DMS 273 treated with DMSO at 0.1 percent for 48 hours (cell line): ENCODE results near the gene POLE2.
"Not testable (repeated sequence)": the region's sequence is repeated elsewhere in the genome, so short reads cannot be mapped to it uniquely, and the experiment has no call there.

Experiments used
- DNase-seq: peaks from one replicate; lab custom pipeline; 2025; lab: John Stamatoyannopoulos, UW

The POLE2 gene

DNA sequence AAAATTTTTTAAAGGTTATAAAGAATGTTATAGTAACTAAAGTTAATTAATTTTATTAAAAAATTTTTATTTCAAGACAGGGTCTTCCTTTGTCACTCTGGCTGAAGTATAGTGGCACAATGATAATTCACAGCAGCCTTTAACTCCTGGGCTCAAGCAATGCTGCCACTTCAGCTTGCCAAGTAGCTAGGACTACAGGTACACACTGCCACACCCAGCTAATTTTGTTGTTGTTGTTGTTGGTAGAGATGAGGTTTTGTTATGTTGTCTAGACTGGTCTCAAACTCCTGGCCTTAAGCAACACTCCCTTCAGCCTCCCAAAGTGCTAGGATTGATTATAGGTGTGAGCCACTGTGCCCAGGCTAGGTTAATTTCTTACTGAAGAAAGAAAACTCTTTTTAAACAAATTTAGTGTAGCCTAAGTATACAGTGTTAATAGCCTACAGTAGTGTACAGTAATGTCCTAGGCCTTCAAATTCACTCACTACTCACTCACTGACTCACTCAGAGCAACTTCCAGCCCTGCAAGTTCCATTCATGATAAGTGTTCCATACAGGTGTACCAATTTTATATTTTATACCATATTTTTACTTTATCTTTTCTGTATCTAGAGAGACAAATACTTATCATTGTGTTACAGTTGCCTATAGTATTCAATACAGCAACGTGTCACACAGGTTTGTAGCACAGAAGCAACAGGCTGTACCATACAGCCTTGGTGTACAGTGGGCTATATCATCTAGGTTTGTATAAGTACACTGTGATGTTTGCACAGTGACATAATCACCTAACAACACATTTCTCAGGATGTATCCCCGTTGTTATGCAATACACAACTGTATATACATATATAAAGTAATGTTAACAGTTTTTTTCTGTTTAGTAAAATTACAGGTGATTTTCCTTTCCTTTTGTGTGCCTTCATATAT is 28.2 kb downstream of the POLE2 start:
- DNase-seq: no peak

DNA sequence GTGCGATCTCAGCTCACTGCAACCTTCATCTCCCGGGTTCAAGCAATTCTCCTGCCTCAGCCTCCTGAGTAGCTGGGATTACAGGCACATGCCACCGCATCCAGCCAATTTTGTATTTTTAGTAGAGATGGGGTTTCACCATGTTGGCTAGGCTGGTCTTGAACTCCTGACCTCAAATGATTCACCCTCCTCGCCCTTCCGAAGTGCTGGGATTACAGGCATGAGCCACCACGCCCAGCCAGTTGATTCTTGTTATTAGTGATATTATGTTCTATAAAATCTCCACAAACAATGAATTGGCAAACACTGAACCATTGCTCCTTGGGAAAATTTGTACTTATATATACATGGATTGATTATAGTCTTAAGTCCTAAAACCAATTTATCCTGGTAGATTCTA is 30.5 kb downstream of the POLE2 start:
- DNase-seq: not testable (repeated sequence)

DNA sequence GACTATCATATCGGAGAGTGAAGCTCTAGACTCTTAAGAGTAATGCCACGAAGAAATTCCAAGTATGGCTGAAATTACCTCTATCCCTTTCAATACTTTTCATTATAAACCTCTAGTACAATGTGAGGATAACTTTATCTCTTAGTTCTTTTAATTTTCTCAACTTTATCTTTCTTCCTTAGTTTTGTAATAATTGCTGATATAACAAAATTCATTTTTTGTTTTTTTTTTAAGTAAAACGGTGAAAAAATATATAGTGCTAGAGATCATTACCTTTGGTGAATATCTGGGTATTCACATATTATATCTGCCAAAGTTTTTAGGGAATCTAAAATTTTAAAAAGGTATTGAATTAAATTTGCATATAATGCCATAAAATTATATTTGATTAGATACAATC is 33.5 kb downstream of the POLE2 start:
- DNase-seq: no peak

DNA sequence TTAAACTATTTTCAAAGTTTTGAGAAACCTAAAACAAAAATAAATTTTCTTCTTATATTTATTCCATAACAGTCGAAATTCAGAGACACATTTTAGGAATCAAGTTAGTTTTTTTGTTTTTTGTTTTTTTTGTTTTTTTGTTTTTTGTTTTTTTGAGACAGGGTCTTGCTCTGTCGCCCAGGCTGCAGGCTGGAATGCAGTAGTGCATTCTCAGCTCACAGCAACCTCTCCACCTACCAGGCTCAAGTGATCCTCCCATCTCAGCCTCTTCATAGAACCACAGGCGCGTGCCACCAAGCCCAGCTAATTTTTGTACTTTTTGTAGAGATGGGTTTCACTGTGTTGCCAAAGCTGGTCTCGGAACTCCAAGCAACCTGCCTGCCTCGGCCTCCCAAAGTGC is 34.5 kb downstream of the POLE2 start:
- DNase-seq: no peak

DNA sequence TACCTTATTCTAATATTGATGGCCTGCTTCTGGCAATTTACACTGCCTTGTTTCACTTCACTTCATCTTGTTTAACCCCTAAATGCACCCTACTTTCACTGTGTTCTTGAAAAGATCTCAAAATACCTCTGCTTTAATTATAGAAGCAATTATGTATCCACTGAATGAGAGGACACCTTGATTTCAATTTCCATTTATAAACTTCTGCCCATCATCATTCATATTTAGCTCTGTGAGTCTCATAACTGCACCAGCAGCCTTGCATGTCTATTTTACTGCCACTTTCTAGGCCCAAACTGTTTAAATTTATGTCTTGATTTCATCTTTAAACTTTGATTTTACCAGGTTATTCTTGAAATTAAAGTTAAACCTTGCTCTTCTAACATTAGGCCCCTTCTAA is 45.9 kb downstream of the POLE2 start:
- no peak for DNase-seq

DNA sequence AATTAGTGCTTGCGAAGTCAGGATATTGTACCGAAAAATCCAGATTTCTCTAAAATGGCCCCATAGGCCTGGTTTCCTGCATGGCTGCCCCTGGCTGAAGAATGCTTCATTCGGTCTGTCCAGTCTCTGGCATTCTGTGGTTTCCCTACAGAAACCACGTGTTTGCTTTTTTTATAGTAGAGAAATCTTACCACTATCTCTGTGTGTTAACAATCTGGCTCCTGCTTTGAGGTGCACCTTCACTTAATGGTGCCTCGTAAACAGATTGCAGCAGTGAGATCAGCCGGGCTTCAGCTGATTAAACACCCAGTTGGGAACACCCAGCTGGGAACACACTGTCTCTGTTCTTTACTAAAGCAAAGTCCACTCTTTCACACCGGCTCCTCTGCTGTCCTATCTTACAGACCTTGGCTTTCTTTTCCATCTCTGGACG is 46.3 kb downstream of the POLE2 start:
- DNase-seq: no peak

DNA sequence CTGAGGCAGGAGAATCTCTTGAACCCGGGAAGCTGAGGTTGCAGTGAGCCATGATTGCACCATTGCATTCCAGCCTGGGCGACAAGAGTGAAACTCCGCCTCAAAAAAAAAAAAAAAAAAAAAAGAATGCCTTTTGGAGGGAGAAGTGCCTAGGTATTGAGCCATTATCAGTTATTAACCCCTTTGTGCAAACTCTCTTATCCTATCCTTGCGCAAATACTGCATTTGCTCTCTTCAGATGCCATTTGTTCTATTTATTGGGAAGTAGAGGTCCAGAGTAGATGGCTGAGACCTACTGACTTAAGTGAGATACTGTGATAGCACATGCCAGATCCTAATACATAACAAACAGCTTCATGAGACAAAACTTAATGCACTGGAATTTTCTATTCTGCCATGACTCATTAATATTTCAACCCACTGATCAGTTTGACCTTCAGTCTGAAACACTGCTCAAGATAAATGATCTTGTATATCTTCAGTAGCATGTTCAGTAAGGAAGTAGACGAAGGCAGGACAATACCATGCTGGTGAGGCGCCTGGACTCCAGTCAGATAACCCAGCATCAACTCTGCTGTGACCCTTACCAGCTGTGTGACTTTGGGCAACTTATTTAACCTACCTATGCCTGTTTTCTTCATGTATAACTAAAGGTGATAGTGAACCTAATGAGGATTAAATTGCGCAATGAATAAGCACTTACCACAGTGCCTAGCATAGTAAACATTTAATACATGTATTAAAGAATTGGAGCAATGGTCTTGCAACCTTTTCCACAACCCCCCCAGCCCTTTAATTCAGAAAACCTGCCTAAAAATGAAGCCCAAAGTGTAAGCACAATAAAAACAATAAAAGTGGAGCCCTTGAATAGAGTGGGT is 47.2 kb downstream of the POLE2 start:
- DNase-seq: no peak

DNA sequence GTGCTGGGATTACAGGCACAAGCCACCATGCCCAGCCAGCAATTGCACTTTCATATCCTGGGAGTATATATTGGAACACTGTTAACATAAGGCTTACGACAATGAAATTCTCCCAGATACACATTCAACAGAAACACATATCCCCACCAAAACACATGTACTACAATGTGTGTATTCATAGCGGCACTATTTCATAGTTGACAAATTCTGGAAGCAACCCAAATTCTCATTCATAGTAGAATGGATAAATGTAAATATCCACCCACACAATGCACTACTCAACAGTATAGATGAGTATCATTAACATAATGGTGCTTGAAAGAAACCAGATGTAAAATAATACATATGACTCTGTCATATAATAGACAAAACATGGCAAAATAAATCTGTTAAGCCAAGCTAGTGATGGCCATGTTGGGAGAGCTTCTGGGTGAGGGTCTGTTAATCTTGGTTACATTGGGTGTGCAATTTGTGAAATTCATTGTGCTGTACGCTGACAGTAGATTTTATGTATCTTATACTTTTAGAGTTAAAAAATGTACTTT is 50.4 kb downstream of the POLE2 start:
- no peak for DNase-seq

DNA sequence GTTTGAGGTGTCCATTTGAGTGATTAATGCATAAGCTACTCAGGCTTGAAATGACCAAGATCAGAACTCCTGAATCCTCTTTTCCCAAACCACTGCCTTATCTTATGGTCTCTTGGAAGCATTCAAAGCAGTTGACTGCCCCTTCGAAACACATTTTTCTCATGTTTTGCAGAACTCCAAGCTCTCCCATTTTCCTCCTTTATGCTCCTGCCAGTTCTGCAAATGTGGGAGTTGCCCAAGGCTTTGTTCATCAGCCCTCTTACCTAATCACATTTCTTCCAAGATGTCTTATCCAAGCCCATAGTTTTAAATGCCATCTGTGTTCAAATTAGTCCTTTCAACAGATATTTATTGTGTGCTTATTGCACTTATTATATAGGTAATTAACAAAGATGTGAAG is 51.1 kb downstream of the POLE2 start:
- DNase-seq: no peak

DNA sequence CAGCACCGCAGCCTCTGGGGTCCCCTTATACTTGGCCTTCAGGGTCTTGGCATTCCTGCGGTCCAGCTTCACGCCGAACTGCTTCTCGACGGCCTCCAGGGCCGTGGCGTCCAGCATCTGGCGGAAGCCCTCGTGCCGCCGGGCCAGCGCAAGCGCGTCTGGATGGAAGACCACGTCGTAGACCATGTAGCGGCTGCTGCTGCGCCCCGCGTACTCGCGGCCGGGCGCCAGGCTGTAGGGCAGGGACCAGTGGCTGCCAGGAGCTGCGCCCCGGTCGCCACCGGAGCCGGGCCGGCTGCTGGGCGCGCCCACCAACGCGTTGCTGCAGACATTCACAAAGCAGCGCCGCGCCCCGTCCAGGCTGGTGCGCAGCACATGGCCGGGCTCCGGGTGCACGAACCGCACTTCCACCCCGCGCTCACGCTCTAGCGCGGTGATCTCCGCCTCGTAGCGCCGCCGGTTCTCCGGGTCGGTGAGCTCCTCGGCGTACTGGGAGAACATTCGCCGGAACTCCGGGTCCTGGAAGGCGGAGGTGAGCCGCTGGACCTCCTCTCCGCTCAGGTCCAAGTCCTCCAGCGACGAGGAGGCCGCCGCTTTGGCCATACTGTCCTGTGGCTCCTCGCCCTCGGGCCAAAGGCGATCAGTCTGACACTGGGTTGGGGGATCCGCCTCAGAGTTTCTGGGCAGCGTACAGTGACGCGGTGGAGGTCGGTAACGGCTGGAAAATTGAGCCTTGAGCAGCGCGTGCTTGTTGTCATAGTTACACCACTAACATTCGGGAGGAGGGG is 53.3 kb downstream of the POLE2 start, which contains the start of gene DNAAF2:
Gene DNAAF2 (minus strand): TSS at position 698 of the 788 bp plus-strand sequence. CDS start 95 bp downstream, at position 603.
- DNase-seq: no peak

DNA sequence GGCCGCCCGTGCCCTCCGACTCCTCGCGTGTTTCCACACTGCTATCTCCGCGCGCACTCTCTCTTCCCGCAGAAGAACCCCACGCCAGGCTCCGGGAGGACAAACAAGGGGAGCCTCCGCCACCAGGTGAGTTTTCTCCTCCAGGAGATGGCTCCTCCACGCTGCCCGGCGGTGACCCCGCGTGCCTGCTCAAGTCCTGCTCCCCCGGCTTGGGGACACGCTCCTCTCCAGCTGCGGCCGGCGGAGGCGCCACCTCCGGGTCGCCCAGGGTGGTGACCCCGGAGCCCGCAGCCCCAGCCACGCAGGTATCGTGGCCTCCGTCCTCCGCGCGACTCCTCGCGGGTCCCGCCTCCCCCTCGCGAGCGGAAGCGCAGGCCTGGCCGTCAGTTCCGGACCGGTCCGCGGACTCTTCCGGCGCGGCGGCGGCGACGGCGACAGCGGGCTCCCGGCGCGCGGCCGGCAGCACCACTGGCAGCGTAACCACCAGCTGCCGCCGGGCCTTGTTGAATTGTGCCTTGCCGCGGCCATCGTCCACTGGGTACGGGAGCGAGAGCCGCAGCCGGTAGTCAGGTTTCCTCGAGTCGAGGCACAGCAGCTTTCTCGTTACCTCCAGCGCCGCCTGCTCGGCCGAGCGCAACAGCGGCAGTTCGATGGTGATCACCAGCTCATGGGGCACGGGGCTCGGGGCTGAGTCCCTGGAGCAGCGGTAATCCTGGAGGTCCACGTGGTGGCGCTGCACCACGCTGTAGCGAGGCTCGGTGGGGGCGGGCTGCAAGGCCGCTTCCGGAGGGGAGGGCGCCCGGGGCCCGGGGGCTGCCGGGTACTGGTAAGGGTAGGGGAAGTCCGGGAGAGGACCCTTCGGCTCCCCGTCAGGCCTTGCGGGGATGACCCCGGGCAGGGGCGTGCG is 54.1 kb downstream of the POLE2 start:
- peak; percentile 81 for DNase-seq

DNA sequence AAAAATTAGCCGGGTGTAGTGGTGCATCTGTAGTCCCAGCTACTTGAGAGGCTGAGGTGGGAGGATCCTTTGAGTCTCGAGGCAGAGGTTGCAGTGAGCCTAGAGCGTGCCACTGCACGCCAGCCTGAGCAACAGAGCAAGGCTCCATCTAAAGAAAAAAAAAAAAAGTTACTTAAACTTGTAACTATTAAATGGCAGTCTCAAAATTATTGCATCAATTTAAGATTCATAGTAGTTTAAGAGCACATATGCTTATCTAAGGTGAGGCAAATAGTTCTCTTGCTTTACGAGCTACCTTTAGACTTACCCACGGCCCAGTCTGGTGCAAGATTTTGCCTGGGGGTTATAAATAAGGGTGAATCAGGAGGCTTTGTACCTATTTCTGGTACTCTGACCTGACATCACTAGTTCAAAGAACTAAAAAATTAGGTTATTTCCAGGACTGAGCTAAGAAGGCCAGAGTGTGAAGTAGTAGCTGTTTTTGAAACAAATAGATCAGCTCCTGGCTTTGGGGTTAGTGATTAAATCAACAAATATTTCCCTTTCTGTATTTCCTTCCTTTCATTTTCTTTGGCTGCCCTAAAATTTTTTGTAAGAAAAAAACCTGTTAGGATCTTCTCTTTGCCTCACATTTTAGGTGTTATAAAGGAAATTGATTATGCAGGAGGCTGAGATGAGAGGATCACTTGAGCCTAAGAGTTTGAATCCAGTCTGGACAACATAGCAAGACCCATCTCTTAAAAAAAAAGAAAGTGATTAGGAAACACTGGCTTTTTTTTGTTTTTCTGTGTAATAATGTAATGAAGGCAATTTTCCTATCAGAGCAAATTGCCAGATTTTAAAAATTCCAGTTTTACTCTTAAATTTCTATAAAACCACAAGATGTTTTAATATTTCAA is 63.8 kb downstream of the POLE2 start:
- no peak for DNase-seq

DNA sequence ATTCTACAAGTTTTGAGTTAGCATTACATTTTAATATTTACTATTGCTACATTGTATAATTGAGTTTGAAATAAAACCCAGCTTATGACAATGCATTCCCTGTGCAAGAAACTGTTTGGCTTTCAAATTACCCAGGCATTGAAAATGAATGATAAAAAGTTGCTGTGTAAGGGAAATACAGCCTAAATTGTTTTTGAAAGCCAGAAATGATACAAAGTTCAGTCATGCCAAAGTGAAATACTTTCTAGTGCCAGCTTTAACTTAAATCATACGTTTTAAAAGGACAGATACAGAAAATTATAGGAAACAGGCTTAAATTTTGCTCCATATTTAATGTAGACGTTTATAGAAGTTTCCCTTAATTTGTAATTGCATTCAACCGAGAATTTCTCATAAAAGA is 64.6 kb downstream of the POLE2 start:
- no peak for DNase-seq

DNA sequence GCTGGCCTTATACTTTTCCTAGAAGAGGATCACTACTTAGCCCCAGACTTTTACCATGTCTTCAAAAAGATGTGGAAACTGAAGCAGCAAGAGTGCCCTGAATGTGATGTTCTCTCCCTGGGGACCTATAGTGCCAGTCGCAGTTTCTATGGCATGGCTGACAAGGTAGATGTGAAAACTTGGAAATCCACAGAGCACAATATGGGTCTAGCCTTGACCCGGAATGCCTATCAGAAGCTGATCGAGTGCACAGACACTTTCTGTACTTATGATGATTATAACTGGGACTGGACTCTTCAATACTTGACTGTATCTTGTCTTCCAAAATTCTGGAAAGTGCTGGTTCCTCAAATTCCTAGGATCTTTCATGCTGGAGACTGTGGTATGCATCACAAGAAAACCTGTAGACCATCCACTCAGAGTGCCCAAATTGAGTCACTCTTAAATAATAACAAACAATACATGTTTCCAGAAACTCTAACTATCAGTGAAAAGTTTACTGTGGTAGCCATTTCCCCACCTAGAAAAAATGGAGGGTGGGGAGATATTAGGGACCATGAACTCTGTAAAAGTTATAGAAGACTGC is 65.9 kb downstream of the POLE2 start:
- no peak for DNase-seq

DNA sequence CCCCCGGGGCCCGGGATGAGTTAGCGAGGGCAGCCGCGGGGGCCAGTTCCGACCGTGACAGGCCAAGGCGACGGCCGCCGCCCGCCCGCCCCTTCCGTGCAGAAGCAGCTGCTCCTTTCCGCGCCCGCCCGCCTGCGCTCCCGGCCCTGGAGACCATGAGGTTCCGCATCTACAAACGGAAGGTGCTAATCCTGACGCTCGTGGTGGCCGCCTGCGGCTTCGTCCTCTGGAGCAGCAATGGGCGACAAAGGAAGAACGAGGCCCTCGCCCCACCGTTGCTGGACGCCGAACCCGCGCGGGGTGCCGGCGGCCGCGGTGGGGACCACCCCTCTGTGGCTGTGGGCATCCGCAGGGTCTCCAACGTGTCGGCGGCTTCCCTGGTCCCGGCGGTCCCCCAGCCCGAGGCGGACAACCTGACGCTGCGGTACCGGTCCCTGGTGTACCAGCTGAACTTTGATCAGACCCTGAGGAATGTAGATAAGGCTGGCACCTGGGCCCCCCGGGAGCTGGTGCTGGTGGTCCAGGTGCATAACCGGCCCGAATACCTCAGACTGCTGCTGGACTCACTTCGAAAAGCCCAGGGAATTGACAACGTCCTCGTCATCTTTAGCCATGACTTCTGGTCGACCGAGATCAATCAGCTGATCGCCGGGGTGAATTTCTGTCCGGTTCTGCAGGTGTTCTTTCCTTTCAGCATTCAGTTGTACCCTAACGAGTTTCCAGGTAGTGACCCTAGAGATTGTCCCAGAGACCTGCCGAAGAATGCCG is 66.7 kb downstream of the POLE2 start:
- no peak for DNase-seq

DNA sequence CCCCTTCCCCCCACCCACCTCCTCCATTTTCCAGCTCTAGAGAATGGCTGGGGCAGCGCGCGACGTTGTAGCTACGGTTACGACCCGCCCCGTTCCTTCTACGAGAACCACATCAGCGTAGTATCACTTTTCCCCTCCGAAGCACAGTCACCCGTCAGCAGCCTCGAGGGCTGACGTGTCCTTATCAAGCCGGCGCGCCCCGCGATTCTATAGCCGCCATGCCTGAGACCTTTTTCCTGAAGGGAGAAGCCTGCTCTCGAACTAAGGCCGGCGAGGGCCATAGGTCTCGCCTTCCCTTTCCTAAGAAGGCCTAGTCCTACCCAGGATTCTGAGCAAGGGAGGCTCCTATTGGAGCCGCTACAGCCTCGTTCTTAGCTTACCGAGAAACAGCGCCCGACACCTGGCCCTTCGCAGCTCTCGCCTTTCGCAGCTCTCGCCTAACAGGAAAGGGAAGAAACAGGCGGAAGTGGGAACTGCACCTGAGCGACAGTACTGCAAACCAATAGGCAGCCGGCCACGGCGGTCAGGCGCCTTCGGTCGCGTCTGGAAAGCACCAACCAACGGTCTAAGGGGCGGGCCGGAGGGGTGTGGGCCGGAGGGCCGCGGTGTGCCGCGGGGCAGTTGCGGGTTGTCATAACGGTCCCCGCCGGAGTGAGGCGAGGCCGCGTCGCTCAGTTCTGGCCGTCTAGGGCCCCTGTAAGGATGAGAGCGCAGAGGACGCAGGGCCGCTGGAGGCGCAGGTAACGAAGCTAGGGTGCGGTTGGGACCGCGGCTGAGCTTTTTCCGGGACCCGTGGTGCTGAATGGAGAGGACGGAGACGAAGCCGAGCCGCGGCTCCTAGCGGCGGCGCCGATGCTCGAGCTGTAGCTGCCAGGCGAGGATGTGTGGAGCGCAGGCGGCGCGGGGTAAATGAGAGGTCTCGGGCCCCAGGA is 67.6 kb downstream of the POLE2 start, which contains the start of the genes MGAT2 and RPL36AL:
Gene MGAT2 (plus strand): TSS at position 618 of the 932 bp plus-strand sequence. CDS start 470 bp downstream, outside the sequence.
Gene RPL36AL (minus strand): TSS at position 445 of the 932 bp plus-strand sequence. CDS start 1,522 bp downstream, outside the sequence.
- DNase-seq: peak; percentile 93

DNA sequence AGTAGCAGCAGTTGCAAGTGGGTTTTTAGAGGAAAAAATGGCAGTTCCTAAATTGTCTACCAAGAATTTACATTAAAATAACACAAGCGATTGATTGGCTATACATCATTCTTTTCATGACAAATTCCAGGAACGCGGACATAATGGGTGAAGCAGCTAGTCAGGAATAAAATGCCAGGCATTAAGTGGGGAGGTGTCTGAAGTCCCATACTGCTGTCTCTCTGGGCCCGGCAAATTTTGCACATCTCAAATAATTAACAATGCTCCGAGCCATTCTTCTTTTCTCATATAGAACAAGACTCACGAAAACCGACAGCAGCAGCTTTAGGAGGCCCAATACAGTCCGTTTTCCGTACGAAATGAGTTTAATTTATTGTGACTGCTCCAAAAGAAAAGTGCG is 68.3 kb downstream of the POLE2 start:
- DNase-seq: no peak
